Uterus (tissue), 4 donors: ENCODE results near the gene NXNL2. TPM values are rescaled to one million over a fixed set of nuclear protein-coding genes. Genes with fewer than 3 reads are reported as not detected.
A peak's percentile ranks its signal among the peaks of the same experiment; 100 is the strongest.

Experiments used
- DNase-seq, 2 donors: peaks; one replicate each; pipeline ENCODE4 v3.0.0-alpha.2; 2019 to 2020
- H3K27ac ChIP-seq, 2 donors: fragments of 200-600 bp; sonication (generic); 1 replicate in 1 of 2; 2 replicates in 1 of 2; pipeline ENCODE4 v1.5.1; 2016 to 2018
- H3K27me3 ChIP-seq, 2 donors: fragments of 200-600 bp; sonication (generic); one replicate each; pipeline ENCODE4 v1.5.1; 2018 to 2019; ENCODE audit warnings: control low read depth in 1 of 2
- H3K36me3 ChIP-seq, 2 donors: fragments of 200-600 bp; sonication (generic); one replicate each; pipeline ENCODE4 v1.5.1; 2019; ENCODE audit warnings: control low read depth in 1 of 2
- H3K4me1 ChIP-seq, 2 donors: fragments of 200-600 bp; sonication (generic); one replicate each; pipeline ENCODE4 v1.5.1; 2018 to 2019; ENCODE audit warnings: control low read depth in 1 of 2
- H3K4me3 ChIP-seq, 2 donors: fragments of 200-600 bp; sonication (generic); 1 replicate in 1 of 2; 2 replicates in 1 of 2; pipeline ENCODE4 v1.5.1; 2018 to 2019; ENCODE audit warnings: mild to moderate bottlenecking in 1 of 2
- H3K9me3 ChIP-seq, 2 donors: fragments of 200-600 bp; sonication (generic); one replicate each; pipeline ENCODE4 v1.5.1; 2019; ENCODE audit warnings: control low read depth in 1 of 2
- CTCF ChIP-seq, 4 experiments: fragments of 200-600 bp in 2 of 4; fragments of 450-650 bp in 2 of 4; sonication (generic) in 2 of 4; IDR thresholded peaks; one replicate each; pipeline ENCODE4 v1.5.1; 2016 to 2019; ENCODE audit warnings: antibody characterized with exemption in 4 of 4, mild to moderate bottlenecking in 2 of 4, moderate library complexity in 1 of 4
- POLR2A ChIP-seq, 2 donors: fragments of 450-650 bp; IDR thresholded peaks; one replicate each; pipeline ENCODE4 v1.6.1; 2016; ENCODE audit warnings: antibody characterized with exemption in 2 of 2, mild to moderate bottlenecking in 1 of 2, moderate library complexity in 1 of 2
- intact Hi-C: fragments of 100-400 bp; cut with DNase I; formaldehyde crosslinking; loops from one replicate; pipeline ENCODE4 v1.15.1; 2023; ENCODE audit warnings: low total_unique reads
- total RNA-seq, 4 donors: library from RNA; depleted of rRNA in 3 of 4; stranded (reverse); fragments of >200 nt in 3 of 4; gene quantifications; one replicate each; pipeline versions ENCODE4 v1.1.0 to v1.2.4, GENCODE V29; 2014 to 2023
- donor health status: DM: yes; HTN: yes; CAD: no.

The NXNL2 gene
- total RNA-seq, 4 donors from 2014 or later: 2.0 to 32.4 (median 9.7) TPM

DNA sequence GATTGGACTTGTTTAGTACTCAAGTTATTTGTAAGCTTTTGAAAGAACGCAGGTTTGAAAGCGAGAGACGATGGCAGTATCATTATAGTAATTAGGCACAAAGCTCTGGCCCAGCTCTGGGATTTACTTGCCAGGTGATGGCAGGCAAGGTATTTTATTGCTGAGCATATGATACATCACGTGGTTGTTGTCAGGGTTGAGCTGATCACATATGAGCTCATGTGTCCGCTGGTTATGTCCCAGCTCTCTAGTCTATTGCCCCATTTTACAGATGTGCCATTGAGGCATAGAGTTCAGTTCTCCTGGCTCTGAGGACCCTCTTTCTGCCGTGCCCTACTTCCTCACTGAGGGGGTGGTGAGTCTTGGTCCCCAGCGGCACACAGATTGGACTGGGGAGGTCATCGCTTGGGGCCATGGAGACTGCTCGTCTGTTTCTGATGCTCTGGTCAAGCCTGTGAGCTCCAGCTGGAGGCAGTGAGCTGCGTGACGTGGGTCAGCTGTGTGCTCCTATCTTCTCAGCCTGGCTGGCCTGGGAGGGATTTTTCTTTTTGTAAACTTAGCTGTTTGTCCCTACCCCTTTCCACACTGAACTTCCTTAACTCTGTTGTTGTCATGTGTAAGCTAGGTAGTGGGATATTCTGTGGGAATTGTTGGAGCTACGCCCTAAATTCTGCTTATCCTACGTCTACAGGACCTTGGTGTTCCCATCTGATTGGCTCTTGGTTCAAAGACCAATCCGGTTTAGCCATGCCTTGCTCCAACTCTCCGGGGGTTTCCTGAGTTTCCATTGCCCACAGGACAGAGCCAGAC is 2.2 kb downstream of the NXNL2 start:
- no peaks in the 10 kb centered on the region for H3K36me3 ChIP-seq
- no peaks in the 10 kb centered on the region for H3K9me3 ChIP-seq
- peak overlapping the region; percentile 81 to 89 for H3K27ac ChIP-seq
- DNase-seq: peak; percentile 41 to 55
- no peaks in the 10 kb centered on the region for H3K27me3 ChIP-seq
- peaks cover 0 to 19% of the 10 kb centered on the region in 2 donors for H3K4me1 ChIP-seq
- no peak overlapping the region for H3K4me3 ChIP-seq
- no peak for TF ChIP-seq CTCF (IDR thresholded peaks at IDR 0.05)
- TF ChIP-seq POLR2A (IDR thresholded peaks at IDR 0.05): no peak
- intact Hi-C loops: no loop called here

GRCh38 chr9:88537761-88538091 is 2.7 kb downstream of the NXNL2 start:
- intact Hi-C loops: no loop called here
- Histone ChIP-seq H3K27ac (peak overlapping the region; percentile 81 to 89), H3K36me3 (no peaks in the 10 kb centered on the region), H3K4me3 (no peak overlapping the region), H3K4me1 (peaks cover 0 to 19% of the 10 kb centered on the region in 2 donors), H3K27me3 (no peaks in the 10 kb centered on the region), H3K9me3 (no peaks in the 10 kb centered on the region)
- peak; percentile 80 to 82 for DNase-seq
- TF ChIP-seq POLR2A (IDR thresholded peaks at IDR 0.05) (no peak), CTCF (IDR thresholded peaks at IDR 0.05) (no peak)

DNA sequence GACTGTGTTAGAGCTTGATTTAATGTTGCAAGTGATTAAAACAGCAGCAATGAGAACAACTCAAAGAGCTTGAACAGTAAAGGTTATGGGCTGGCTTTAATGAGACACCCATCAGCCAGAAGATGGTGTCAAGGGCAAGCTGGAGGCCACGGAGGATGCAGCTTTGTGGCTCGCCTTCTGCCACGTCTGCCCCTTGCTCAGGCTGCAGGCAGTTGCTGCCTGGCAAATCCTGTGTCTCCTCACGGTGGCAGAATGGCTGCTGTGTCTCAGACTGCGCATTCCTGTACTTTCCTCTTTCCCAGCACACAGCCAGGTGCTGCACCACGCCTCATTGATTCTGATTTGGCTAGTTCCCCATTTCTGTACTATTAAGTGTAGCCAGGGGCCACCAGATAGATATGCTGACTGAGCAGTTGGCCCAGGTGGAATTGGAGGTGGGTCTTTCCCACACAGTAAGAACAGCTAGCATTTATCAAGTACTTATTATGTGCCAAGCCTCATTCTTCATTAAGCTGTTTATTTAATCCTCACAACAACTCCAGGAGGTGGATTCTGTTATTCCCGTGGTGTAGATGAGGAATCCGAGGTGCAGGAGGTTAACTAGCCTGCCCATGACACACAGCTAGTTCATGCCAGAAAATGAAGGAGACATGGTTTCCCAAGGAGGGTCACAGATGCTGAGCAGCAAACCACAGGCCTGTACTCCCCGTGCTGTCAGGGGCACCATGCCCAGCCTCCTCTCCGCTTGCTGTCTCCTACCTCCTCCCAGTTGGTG is 3.5 kb downstream of the NXNL2 start:
- TF ChIP-seq POLR2A (IDR thresholded peaks at IDR 0.05) (no peak), CTCF (IDR thresholded peaks at IDR 0.05) (no peak)
- Histone ChIP-seq H3K4me3 (no peak overlapping the region), H3K27ac (peak overlapping the region; percentile 10 to 89), H3K4me1 (peaks cover 0 to 19% of the 10 kb centered on the region in 2 donors), H3K36me3 (no peaks in the 10 kb centered on the region), H3K9me3 (no peaks in the 10 kb centered on the region), H3K27me3 (no peaks in the 10 kb centered on the region)
- intact Hi-C loops: no loop called here
- no peak for DNase-seq

- H3K27me3 ChIP-seq: no peaks in the 10 kb centered on the region
- H3K27ac ChIP-seq: no peak overlapping the region
- H3K4me3 ChIP-seq: no peak overlapping the region
- H3K4me1 ChIP-seq: peaks cover 0 to 19% of the 10 kb centered on the region in 2 donors
- intact Hi-C loops: no loop called here
- DNase-seq: no peak
- H3K9me3 ChIP-seq: no peaks in the 10 kb centered on the region
- no peak for TF ChIP-seq POLR2A (IDR thresholded peaks at IDR 0.05)
- TF ChIP-seq CTCF (IDR thresholded peaks at IDR 0.05): no peak
- no peaks in the 10 kb centered on the region for H3K36me3 ChIP-seq
Measured at GRCh38 chr9:88539246-88539645, 4.3 kb downstream of the NXNL2 start.

DNA sequence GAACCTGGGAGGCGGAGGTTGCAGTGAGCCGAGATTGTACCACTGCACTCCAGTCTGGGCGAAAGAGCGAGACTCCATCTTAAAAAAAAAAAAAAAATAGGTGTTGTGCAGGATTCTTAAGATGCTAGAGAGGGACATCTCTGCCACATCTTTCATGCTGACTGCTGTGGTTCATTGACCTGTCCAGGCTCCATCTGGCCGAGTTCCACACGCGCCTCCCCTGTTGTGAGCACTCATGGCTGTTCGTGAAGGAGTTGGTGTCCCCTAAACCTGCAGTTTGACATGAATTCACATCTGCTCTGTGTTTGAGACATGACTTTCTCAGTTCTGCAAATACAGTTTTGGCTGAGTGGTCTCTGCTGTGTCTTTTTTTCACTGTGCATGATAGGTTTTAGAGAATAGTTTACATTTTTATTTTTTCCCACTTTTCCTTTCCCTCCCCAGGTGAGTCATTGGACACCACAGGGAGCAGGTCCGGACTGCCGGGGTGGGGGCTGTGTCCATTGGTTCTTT is 5.3 kb downstream of the NXNL2 start:
- H3K4me1 ChIP-seq: peaks cover 0 to 16% of the 10 kb centered on the region in 2 donors
- DNase-seq: no peak
- TF ChIP-seq CTCF (IDR thresholded peaks at IDR 0.05): no peak
- TF ChIP-seq POLR2A (IDR thresholded peaks at IDR 0.05): no peak
- H3K4me3 ChIP-seq: no peak overlapping the region
- no peaks in the 10 kb centered on the region for H3K36me3 ChIP-seq
- no peaks in the 10 kb centered on the region for H3K9me3 ChIP-seq
- no peak overlapping the region for H3K27ac ChIP-seq
- no peaks in the 10 kb centered on the region for H3K27me3 ChIP-seq
- intact Hi-C loops: no loop called here
